Mammary epithelial cell (primary cell): ENCODE measurements around the gene BOLA3.

Source experiments
- CTCF ChIP-seq, 2 donors: IDR thresholded peaks in 1 of 2; conservative IDR thresholded peaks in 1 of 2; 2 replicates each; pipeline ENCODE4 v1.5.1; 2011 to 2012; ENCODE audit warnings: inconsistent platforms in 2 of 2, low read length in 2 of 2, mild to moderate bottlenecking in 2 of 2, control low read depth in 1 of 2, low read depth in 1 of 2; ENCODE audit not compliant: insufficient read depth in 1 of 2; ENCODE audit errors: extremely low read depth in 1 of 2
- EZH2 ChIP-seq: IDR thresholded peaks from 2 replicates; pipeline ENCODE4 v1.6.1; 2012; ENCODE audit warnings: low read length, inconsistent platforms, borderline replicate concordance

GRCh38 chr2:74183878-74184277 is 36.2 kb upstream of the BOLA3 start:
- TF ChIP-seq EZH2 = no peak
- no peak for TF ChIP-seq CTCF (conservative IDR thresholded peaks at IDR 0.05 in 1 of 2, IDR thresholded peaks at IDR 0.05 in 1 of 2; ENCODE audit: extremely low read depth in 1 of 2, insufficient read depth in 1 of 2, low read depth in 1 of 2, low read length in 2 of 2)
